ENCODE measurements around the gene C10orf67. TPM values are rescaled to one million over a fixed set of nuclear protein-coding genes. Genes with fewer than 3 reads are reported as not detected.

Gene C10orf67
- total and polyA plus RNA-seq, 2 experiments from 2014 or later: 0.16 TPM; not detected in 1

DNA sequence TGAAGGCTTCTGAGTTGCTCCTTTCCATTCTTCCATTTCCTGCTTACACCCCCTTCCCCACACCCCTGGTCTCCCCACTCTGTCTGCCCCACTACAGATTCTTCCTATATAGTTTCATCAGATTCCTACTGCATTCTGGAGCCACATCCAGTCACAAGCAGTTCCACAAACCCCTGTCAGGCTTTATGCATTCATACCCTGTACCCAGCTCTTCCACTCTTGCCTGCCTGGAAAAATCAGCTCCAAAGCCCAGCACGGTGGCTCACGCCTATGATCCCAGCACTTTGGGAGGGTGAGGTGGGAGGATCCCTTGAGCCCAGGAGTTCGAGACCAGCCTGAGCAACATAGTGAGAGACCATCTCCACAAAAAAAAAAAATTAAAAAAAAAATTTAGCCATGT, 60.4 kb downstream of the C10orf67 start:
- H3K4me1 Mint-ChIP-seq: peaks cover 25% of the 10 kb centered on the region; the same call in 2 of the 3 replicates
- Histone ChIP-seq H3K9me2 (ENCODE audit: insufficient read depth) (no peaks in the 10 kb centered on the region), H3K4me2 (no peak overlapping the region), H3K4me3 (no peak overlapping the region), H3K27me3 (ENCODE audit: insufficient read depth) (no peaks in the 10 kb centered on the region), H3K79me2 (replicated peaks; ENCODE audit: insufficient read depth) (no peaks in the 10 kb centered on the region), H4K20me1 (replicated peaks; ENCODE audit: insufficient read depth) (no peaks in the 10 kb centered on the region), H3K4me1 (ENCODE audit: insufficient read depth) (peaks cover 23% of the 10 kb centered on the region), H3F3A (replicated peaks; ENCODE audit: low read depth) (no peaks in the 10 kb centered on the region), H2AFZ (0 out of 2 replicates have a peak overlapping the region, but pooled peaks have one; percentile 45), H3K36me3 (ENCODE audit: insufficient read depth) (no peaks in the 10 kb centered on the region), H3K27ac (ENCODE audit: low read depth) (no peak overlapping the region)
- DNase-seq (ENCODE audit: low spot score) (no peak), ATAC-seq (no peak)
- no peak overlapping the region for H3K27ac Mint-ChIP-seq
- peaks cover 4% of the 10 kb centered on the region for H3K27me3 Mint-ChIP-seq (ENCODE audit: insufficient read depth, low read depth, poor library complexity)
- TF ChIP-seq, protein P1, sequence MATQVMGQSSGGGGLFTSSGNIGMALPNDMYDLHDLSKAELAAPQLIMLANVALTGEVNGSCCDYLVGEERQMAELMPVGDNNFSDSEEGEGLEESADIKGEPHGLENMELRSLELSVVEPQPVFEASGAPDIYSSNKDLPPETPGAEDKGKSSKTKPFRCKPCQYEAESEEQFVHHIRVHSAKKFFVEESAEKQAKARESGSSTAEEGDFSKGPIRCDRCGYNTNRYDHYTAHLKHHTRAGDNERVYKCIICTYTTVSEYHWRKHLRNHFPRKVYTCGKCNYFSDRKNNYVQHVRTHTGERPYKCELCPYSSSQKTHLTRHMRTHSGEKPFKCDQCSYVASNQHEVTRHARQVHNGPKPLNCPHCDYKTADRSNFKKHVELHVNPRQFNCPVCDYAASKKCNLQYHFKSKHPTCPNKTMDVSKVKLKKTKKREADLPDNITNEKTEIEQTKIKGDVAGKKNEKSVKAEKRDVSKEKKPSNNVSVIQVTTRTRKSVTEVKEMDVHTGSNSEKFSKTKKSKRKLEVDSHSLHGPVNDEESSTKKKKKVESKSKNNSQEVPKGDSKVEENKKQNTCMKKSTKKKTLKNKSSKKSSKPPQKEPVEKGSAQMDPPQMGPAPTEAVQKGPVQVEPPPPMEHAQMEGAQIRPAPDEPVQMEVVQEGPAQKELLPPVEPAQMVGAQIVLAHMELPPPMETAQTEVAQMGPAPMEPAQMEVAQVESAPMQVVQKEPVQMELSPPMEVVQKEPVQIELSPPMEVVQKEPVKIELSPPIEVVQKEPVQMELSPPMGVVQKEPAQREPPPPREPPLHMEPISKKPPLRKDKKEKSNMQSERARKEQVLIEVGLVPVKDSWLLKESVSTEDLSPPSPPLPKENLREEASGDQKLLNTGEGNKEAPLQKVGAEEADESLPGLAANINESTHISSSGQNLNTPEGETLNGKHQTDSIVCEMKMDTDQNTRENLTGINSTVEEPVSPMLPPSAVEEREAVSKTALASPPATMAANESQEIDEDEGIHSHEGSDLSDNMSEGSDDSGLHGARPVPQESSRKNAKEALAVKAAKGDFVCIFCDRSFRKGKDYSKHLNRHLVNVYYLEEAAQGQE (IDR thresholded peaks at IDR 0.05; ENCODE audit: unreplicated experiment): no peak
- no peak for TF ChIP-seq POLR2AphosphoS5 (IDR thresholded peaks at IDR 0.05; ENCODE audit: low read depth)
- no peak for TF ChIP-seq EZH2phosphoT487 (IDR thresholded peaks at IDR 0.05; ENCODE audit: unreplicated experiment)
- no peak for TF ChIP-seq EZH2 (IDR thresholded peaks at IDR 0.05; ENCODE audit: low read depth, unreplicated experiment)
- TF ChIP-seq, protein P2, sequence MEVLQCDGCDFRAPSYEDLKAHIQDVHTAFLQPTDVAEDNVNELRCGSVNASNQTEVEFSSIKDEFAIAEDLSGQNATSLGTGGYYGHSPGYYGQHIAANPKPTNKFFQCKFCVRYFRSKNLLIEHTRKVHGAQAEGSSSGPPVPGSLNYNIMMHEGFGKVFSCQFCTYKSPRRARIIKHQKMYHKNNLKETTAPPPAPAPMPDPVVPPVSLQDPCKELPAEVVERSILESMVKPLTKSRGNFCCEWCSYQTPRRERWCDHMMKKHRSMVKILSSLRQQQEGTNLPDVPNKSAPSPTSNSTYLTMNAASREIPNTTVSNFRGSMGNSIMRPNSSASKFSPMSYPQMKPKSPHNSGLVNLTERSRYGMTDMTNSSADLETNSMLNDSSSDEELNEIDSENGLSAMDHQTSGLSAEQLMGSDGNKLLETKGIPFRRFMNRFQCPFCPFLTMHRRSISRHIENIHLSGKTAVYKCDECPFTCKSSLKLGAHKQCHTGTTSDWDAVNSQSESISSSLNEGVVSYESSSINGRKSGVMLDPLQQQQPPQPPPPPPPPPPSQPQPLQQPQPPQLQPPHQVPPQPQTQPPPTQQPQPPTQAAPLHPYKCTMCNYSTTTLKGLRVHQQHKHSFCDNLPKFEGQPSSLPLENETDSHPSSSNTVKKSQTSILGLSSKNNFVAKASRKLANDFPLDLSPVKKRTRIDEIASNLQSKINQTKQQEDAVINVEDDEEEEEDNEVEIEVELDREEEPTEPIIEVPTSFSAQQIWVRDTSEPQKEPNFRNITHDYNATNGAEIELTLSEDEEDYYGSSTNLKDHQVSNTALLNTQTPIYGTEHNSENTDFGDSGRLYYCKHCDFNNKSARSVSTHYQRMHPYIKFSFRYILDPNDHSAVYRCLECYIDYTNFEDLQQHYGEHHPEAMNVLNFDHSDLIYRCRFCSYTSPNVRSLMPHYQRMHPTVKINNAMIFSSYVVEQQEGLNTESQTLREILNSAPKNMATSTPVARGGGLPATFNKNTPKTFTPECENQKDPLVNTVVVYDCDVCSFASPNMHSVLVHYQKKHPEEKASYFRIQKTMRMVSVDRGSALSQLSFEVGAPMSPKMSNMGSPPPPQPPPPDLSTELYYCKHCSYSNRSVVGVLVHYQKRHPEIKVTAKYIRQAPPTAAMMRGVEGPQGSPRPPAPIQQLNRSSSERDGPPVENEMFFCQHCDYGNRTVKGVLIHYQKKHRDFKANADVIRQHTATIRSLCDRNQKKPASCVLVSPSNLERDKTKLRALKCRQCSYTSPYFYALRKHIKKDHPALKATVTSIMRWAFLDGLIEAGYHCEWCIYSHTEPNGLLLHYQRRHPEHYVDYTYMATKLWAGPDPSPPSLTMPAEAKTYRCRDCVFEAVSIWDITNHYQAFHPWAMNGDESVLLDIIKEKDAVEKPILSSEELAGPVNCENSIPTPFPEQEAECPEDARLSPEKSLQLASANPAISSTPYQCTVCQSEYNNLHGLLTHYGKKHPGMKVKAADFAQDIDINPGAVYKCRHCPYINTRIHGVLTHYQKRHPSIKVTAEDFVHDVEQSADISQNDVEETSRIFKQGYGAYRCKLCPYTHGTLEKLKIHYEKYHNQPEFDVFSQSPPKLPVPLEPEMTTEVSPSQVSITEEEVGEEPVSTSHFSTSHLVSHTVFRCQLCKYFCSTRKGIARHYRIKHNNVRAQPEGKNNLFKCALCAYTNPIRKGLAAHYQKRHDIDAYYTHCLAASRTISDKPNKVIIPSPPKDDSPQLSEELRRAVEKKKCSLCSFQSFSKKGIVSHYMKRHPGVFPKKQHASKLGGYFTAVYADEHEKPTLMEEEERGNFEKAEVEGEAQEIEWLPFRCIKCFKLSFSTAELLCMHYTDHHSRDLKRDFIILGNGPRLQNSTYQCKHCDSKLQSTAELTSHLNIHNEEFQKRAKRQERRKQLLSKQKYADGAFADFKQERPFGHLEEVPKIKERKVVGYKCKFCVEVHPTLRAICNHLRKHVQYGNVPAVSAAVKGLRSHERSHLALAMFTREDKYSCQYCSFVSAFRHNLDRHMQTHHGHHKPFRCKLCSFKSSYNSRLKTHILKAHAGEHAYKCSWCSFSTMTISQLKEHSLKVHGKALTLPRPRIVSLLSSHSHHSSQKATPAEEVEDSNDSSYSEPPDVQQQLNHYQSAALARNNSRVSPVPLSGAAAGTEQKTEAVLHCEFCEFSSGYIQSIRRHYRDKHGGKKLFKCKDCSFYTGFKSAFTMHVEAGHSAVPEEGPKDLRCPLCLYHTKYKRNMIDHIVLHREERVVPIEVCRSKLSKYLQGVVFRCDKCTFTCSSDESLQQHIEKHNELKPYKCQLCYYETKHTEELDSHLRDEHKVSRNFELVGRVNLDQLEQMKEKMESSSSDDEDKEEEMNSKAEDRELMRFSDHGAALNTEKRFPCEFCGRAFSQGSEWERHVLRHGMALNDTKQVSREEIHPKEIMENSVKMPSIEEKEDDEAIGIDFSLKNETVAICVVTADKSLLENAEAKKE (CRISPR knock-in tag; IDR thresholded peaks at IDR 0.05): no peak
- TF ChIP-seq STAT1 (IDR thresholded peaks at IDR 0.05; ENCODE audit: unreplicated experiment): no peak
- no peak for TF ChIP-seq CREB1 (CRISPR knock-in tag; IDR thresholded peaks at IDR 0.05; ENCODE audit: low read depth)
- TF ChIP-seq, protein P3, sequence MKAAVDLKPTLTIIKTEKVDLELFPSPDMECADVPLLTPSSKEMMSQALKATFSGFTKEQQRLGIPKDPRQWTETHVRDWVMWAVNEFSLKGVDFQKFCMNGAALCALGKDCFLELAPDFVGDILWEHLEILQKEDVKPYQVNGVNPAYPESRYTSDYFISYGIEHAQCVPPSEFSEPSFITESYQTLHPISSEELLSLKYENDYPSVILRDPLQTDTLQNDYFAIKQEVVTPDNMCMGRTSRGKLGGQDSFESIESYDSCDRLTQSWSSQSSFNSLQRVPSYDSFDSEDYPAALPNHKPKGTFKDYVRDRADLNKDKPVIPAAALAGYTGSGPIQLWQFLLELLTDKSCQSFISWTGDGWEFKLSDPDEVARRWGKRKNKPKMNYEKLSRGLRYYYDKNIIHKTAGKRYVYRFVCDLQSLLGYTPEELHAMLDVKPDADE (IDR thresholded peaks at IDR 0.05): no peak
- TF ChIP-seq ZNF331 (CRISPR knock-in tag; IDR thresholded peaks at IDR 0.05; ENCODE audit: low read depth): no peak
- no peak for TF ChIP-seq NANOG (IDR thresholded peaks at IDR 0.05; ENCODE audit: borderline replicate concordance)
- no peak for TF ChIP-seq ZNF114 (CRISPR knock-in tag; IDR thresholded peaks at IDR 0.05)
- peaks cover 11% of the 10 kb centered on the region for H3K9me3 Mint-ChIP-seq
- no peak overlapping the region for H3K4me3 Mint-ChIP-seq
- H3K36me3 Mint-ChIP-seq (ENCODE audit: low read depth): no peaks in the 10 kb centered on the region
